GM12878 (cell line): ENCODE data around the gene HDGF. TPM values are rescaled to one million over a fixed set of nuclear protein-coding genes. Genes with fewer than 3 reads are reported as not detected.
A peak's percentile ranks its signal among the peaks of the same experiment; 100 is the strongest.

ENCODE experiments used
- ATAC-seq: fragments of 200-7000 bp; cut with Tn5 transposase; 3 replicates; pipeline ENCODE4 v1.9.1; 2020; ENCODE audit warnings: mild to moderate bottlenecking, moderate library complexity
- BruUV-seq: library from RNA; stranded (reverse); fragments of 400-500 nt; replicated peaks from 2 replicates; lab custom pipeline; 2021; lab: Mats Ljungman, UMichigan
- CTCF ChIA-PET: fragments of 300-600 bp; sonication (Branson Sonifier 250); formaldehyde crosslinking; extraction: SDS; loops from one replicate; lab custom pipeline; 2021; ENCODE audit warnings: inconsistent platforms; lab: Yijun Ruan, JAX
- POLR2A ChIA-PET: fragments of 350-600 bp; formaldehyde crosslinking; extraction: SDS; loops from one replicate; lab custom pipeline; 2021; ENCODE audit warnings: inconsistent platforms; lab: Charles Lee
- RAD21 ChIA-PET: fragments of 300-600 bp; sonication (Branson Sonifier 250); formaldehyde crosslinking; loops from one replicate; lab custom pipeline; 2023; ENCODE audit warnings: antibody characterized with exemption; ENCODE audit not compliant: unreplicated experiment; lab: Charles Lee
- SMC1A ChIA-PET: fragments of 300-600 bp; sonication (Branson Sonifier 250); formaldehyde crosslinking; loops from one replicate; lab custom pipeline; 2023; ENCODE audit not compliant: unreplicated experiment, uncharacterized antibody; lab: Charles Lee
- DNase-seq: peaks from one replicate; pipeline ENCODE4 v3.0.0-alpha.2; 2011; ENCODE audit warnings: low read depth, low spot score
- FAIRE-seq: peaks from 3 replicates; lab custom pipeline; 2011; peaks lifted over from hg19 to GRCh38; lab: Jason Lieb, UNC
- H2AFZ ChIP-seq: 2 replicates; pipeline ENCODE4 v1.6.0; 2011; ENCODE audit warnings: low read depth, low read length, control low read depth; ENCODE audit not compliant: control insufficient read depth
- H3K27ac ChIP-seq: 2 replicates; pipeline ENCODE4 v1.5.1; 2011; ENCODE audit warnings: control low read depth; ENCODE audit not compliant: control insufficient read depth, insufficient read depth
- H3K27me3 ChIP-seq, 2 experiments: replicated peaks in 1 of 2; 2 replicates each; pipeline versions ENCODE4 v1.6.0 to v1.6.1; 2011; ENCODE audit warnings: low read length in 1 of 2; ENCODE audit not compliant: control insufficient read depth in 2 of 2, insufficient read depth in 2 of 2
- H3K36me3 ChIP-seq, 2 experiments: 2 replicates each; pipeline ENCODE4 v1.5.1; 2011; ENCODE audit warnings: low read length in 1 of 2; ENCODE audit not compliant: control insufficient read depth in 2 of 2, insufficient read depth in 2 of 2
- H3K4me1 ChIP-seq: 2 replicates; pipeline ENCODE4 v1.6.1; 2011; ENCODE audit warnings: mild to moderate bottlenecking, low read length, moderate library complexity, mixed read lengths; ENCODE audit not compliant: control insufficient read depth, insufficient read depth
- H3K4me2 ChIP-seq: 2 replicates; pipeline ENCODE4 v1.6.0; 2011; ENCODE audit warnings: control low read depth; ENCODE audit not compliant: control insufficient read depth, insufficient read depth
- H3K4me3 ChIP-seq: fragments of 200-600 bp; sonication (generic); 2 replicates; pipeline ENCODE4 v1.5.1; 2016
- H3K79me2 ChIP-seq: 2 replicates; pipeline ENCODE4 v1.6.0; 2011; ENCODE audit warnings: low read length; ENCODE audit not compliant: control insufficient read depth, insufficient read depth
- H3K9ac ChIP-seq: 2 replicates; pipeline ENCODE4 v1.8.0; 2011; ENCODE audit warnings: low read length, control low read depth, mixed read lengths; ENCODE audit not compliant: control insufficient read depth, insufficient read depth
- H3K9me3 ChIP-seq: replicated peaks from 3 replicates; pipeline ENCODE4 v1.5.1; 2011; ENCODE audit warnings: mild to moderate bottlenecking, low read length; ENCODE audit not compliant: control insufficient read depth, insufficient read depth
- H4K20me1 ChIP-seq: 2 replicates; pipeline ENCODE4 v1.6.0; 2011; ENCODE audit not compliant: control insufficient read depth, insufficient read depth
- CTCF ChIP-seq, 3 experiments: IDR thresholded peaks in 2 of 3; conservative IDR thresholded peaks in 1 of 3; 2 replicates each; pipeline ENCODE4 v1.5.1; 2011; ENCODE audit warnings: low read depth in 3 of 3, low read length in 3 of 3, mild to moderate bottlenecking in 3 of 3, control low read depth in 2 of 3, moderate library complexity in 2 of 3, inconsistent platforms in 1 of 3, mixed read lengths in 1 of 3; ENCODE audit not compliant: control insufficient read depth in 2 of 3, insufficient read depth in 1 of 3; ENCODE audit errors: extremely low read depth in 1 of 3
- RAD51 ChIP-seq: fragments of 450-650 bp; IDR thresholded peaks from 2 replicates; pipeline ENCODE4 v1.6.1; 2016; ENCODE audit warnings: moderate library complexity, mild to moderate bottlenecking, inconsistent platforms
- WGBS: methylation state at CpG from one replicate; pipeline ENCODE4 v1.1.6; 2016; ENCODE audit warnings: low lambda C conversion rate; ENCODE audit not compliant: insufficient replicate concordance, insufficient coverage; ENCODE audit errors: missing lambda C conversion rate; 5-methylcytosine and 5-hydroxymethylcytosine counted together
- in situ Hi-C: fragments of 300-500 bp; cut with MboI; formaldehyde crosslinking; loops from 9 replicates; pipeline ENCODE4 v1.14.3; 2018; ENCODE audit warnings: mixed read lengths
- intact Hi-C: fragments of 100-400 bp; cut with micrococcal nuclease; formaldehyde crosslinking; loops from one replicate; pipeline ENCODE4 v1.14.2; 2022; ENCODE audit not compliant: unreplicated experiment
- polyA plus RNA-seq, 11 experiments: library from polyadenylated mRNA; depleted of rRNA in 4 of 11; unstranded in 6 of 11; stranded (reverse) in 5 of 11; fragments of >200 nt; fragmentation: Nextera tagmentation in 4 of 11; fragmentation: Illumina TruSeq in 1 of 11; extraction: Ambion mirVana in 4 of 11; extraction: Trizol in 1 of 11; gene quantifications; 1 replicate in 1 of 11; 2 replicates in 10 of 11; pipeline versions ENCODE4 v1.2.1 to v1.2.3, GENCODE V29; 2011 to 2016; ENCODE audit warnings: inconsistent platforms in 2 of 11, missing spikeins in 2 of 11, low read depth in 1 of 11
- total RNA-seq, 4 experiments: library from RNA; depleted of rRNA in 3 of 4; stranded (reverse); fragments of >200 nt in 3 of 4; fragmentation: Illumina TruSeq in 1 of 4; extraction: Trizol in 1 of 4; gene quantifications; 2 replicates each; pipeline versions ENCODE4 v1.2.1 to v1.2.3, GENCODE V29; 2013 to 2021

The HDGF gene
- total and polyA plus RNA-seq, 10 of the 15 experiments (the other 5 are each of a cell fraction or from before 2014, with no cell fraction given), result 28.3 to 372 (median 209) TPM

DNA sequence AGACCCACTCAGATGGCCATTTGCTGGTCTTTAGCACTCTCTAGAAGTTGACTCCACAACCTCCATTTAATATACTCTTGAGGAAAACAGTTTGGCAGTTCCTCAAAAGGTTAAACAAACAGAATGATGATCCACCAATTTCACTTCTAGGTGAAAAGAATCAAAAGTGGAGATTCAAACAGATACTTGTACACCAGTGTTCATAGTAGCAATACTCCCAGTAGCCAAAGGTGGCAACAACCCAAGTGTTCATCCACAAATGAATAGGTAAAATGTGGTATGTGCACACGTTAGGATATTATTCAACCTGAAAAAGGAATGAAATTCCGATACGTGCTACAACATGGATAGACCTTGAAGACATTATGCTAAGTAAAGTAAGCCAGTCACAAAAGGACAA is 22.1 kb upstream of the HDGF start:
- TF ChIP-seq RAD51, result no peak
- peak in 2 of 3 experiments; percentile 25 to 34; a peak in 2 of 6 replicates for TF ChIP-seq CTCF (IDR thresholded peaks at IDR 0.05 in 2 of 3, conservative IDR thresholded peaks at IDR 0.05 in 1 of 3; ENCODE audit: control insufficient read depth in 2 of 3, extremely low read depth in 1 of 3, insufficient read depth in 1 of 3, low read depth in 3 of 3, low read length in 3 of 3)
- ATAC-seq (peak; percentile 73), FAIRE-seq (no peak), DNase-seq (no peak)
- Histone ChIP-seq H3K27ac (no peak overlapping the region), H4K20me1 (no peaks in the 10 kb centered on the region), H2AFZ (no peak overlapping the region), H3K9me3 (no peaks in the 10 kb centered on the region), H3K4me3 (0 out of 2 replicates have a peak overlapping the region, but pooled peaks have one; percentile 15), H3K9ac (no peak overlapping the region), H3K4me2 (peak overlapping the region; percentile 1), H3K4me1 (no peaks in the 10 kb centered on the region), H3K36me3 (peaks cover 0 to 16% of the 10 kb centered on the region in 2 experiments; a peak in 2 of 4 replicates), H3K79me2 (peaks cover 82% of the 10 kb centered on the region), H3K27me3 (no peaks in the 10 kb centered on the region)
- BruUV-seq, result no TSS peak
- ChIA-PET SMC1A (interaction anchor here (0.5 to 11.8 kb wide), 3 partner anchors 19 to 152 kb away, joined by 3 to 108 read pairs (median 3); partner anchors contain the start of genes ISG20L2 and METTL25B), POLR2A (no interaction called here), CTCF (interaction anchor here (0.6 to 10.1 kb wide), 10 partner anchors 11 to 315 kb away, joined by 3 to 152 read pairs (median 6); partner anchors contain the start of genes ISG20L2, METTL25B and NTRK1), RAD21 (interaction anchor here (1.9 kb wide), 1 partner anchor 47 kb away, joined by 9 read pairs; no protein-coding TSS in a partner anchor)
- in situ Hi-C loops, result no loop called here
- 39% methylated on average over 3 of the region's 3 CpGs for WGBS
- intact Hi-C loops, result no loop called here
